Measurements from ENCODE around the gene S100G.
"Not testable (repeated sequence)": the region's sequence is repeated elsewhere in the genome, so short reads cannot be mapped to it uniquely, and the experiment has no call there.

The S100G gene

GRCh38 chrX:16649858-16650257, at the start of gene S100G:
S100G (plus strand) TSS chrX:16650158; CDS start chrX:16651007, 849 bp downstream.
- no peak for DNase-seq

GRCh38 chrX:16601885-16602284, 48.1 kb upstream of the S100G start:
- DNase-seq = no peak

- DNase-seq = not testable (repeated sequence)
Observed at GRCh38 chrX:16603235-16603634, 46.7 kb upstream of the S100G start.

GRCh38 chrX:16603822-16604221, 46.1 kb upstream of the S100G start:
- DNase-seq = no peak

GRCh38 chrX:16604337-16604736, 45.6 kb upstream of the S100G start:
- no peak for DNase-seq

GRCh38 chrX:16606142-16606720, 43.7 kb upstream of the S100G start:
- no peak for DNase-seq

- DNase-seq = no peak
Observed at GRCh38 chrX:16610121-16610621, 39.8 kb upstream of the S100G start.

- DNase-seq = not testable (repeated sequence)
Observed at GRCh38 chrX:16610654-16611053, 39.3 kb upstream of the S100G start.

- no peak for DNase-seq
Observed at GRCh38 chrX:16612257-16612897, 37.6 kb upstream of the S100G start.

GRCh38 chrX:16617382-16617781, 32.6 kb upstream of the S100G start:
- no peak for DNase-seq

- no peak for DNase-seq
Observed at GRCh38 chrX:16618422-16618821, 31.5 kb upstream of the S100G start.

GRCh38 chrX:16619024-16619423, 30.9 kb upstream of the S100G start:
- no peak for DNase-seq

- not testable (repeated sequence) for DNase-seq
Observed at GRCh38 chrX:16628511-16628910, 21.4 kb upstream of the S100G start.

- DNase-seq = no peak
Observed at GRCh38 chrX:16628946-16629595, 20.9 kb upstream of the S100G start.

GRCh38 chrX:16629909-16630308, 20.0 kb upstream of the S100G start:
- no peak for DNase-seq

GRCh38 chrX:16633754-16634153, 16.2 kb upstream of the S100G start:
- DNase-seq = no peak

GRCh38 chrX:16635040-16635439, 14.9 kb upstream of the S100G start:
- DNase-seq = no peak

- no peak for DNase-seq
Observed at GRCh38 chrX:16635596-16635995, 14.4 kb upstream of the S100G start.

- DNase-seq = no peak
Observed at GRCh38 chrX:16638533-16638932, 11.4 kb upstream of the S100G start.

GRCh38 chrX:16639966-16640365, 10.0 kb upstream of the S100G start:
- no peak for DNase-seq

GRCh38 chrX:16640823-16641222, 9.1 kb upstream of the S100G start:
- no peak for DNase-seq

- DNase-seq = no peak
Observed at GRCh38 chrX:16643176-16643575, 6.8 kb upstream of the S100G start.

GRCh38 chrX:16646366-16647138, 3.4 kb upstream of the S100G start:
- DNase-seq = no peak
